Measurements from ENCODE around the gene GLT8D1. TPM values are rescaled to one million over a fixed set of nuclear protein-coding genes. Genes with fewer than 3 reads are reported as not detected.

Gene GLT8D1
- total RNA-seq, 2 donors from 2014 or later, result 28.4 to 35.0 TPM

- H3K9me3 Mint-ChIP-seq, result peaks cover 0 to 9% of the 10 kb centered on the region in 2 donors
These were observed 15.6 kb upstream of the GLT8D1 start for GRCh38 chr3:52721002-52721729.

GRCh38 chr3:52719618-52720017 is 14.0 kb upstream of the GLT8D1 start:
- Mint-ChIP-seq H3K9me3 (peaks cover 0 to 9% of the 10 kb centered on the region in 2 donors), H3K36me3 (peaks cover 0 to 23% of the 10 kb centered on the region in 2 donors), H3K27ac (peak overlapping the region; percentile 62 to 71)
- no peak for DNase-seq (ENCODE audit: low spot score in 2 of 2)
- no peak for ATAC-seq

More at GRCh38 chr3:52721002-52721729, 15.6 kb upstream of the GLT8D1 start:
- peaks cover 0 to 23% of the 10 kb centered on the region in 2 donors for H3K36me3 Mint-ChIP-seq
- ATAC-seq (peak; percentile 63 to 70), DNase-seq (ENCODE audit: low spot score in 2 of 2) (no peak)
- H3K27ac Mint-ChIP-seq, result peak overlapping the region; percentile 27 to 71

- no peak overlapping the region for H3K27ac Mint-ChIP-seq
- DNase-seq (ENCODE audit: low spot score in 2 of 2) (no peak), ATAC-seq (no peak)
- peaks cover 0 to 22% of the 10 kb centered on the region in 2 donors for H3K36me3 Mint-ChIP-seq
- peaks cover 0 to 4% of the 10 kb centered on the region in 2 donors for H3K9me3 Mint-ChIP-seq
These were observed 10.2 kb upstream of the GLT8D1 start for GRCh38 chr3:52715714-52716305.

- Mint-ChIP-seq H3K36me3 (peaks cover 0 to 10% of the 10 kb centered on the region in 2 donors), H3K27ac (no peak overlapping the region), H3K9me3 (peaks cover 0 to 2% of the 10 kb centered on the region in 2 donors)
- ATAC-seq (no peak), DNase-seq (ENCODE audit: low spot score in 2 of 2) (no peak)
These were observed 9.0 kb upstream of the GLT8D1 start for GRCh38 chr3:52714335-52715302.

- ATAC-seq (no peak), DNase-seq (ENCODE audit: low spot score in 2 of 2) (no peak)
- Mint-ChIP-seq H3K36me3 (peaks cover 3 to 11% of the 10 kb centered on the region in 2 donors), H3K9me3 (no peaks in the 10 kb centered on the region), H3K27ac (peak overlapping the region in 1 of 2 donors; percentile 75)
These were observed 7.0 kb upstream of the GLT8D1 start for GRCh38 chr3:52712291-52713212.

GRCh38 chr3:52710512-52710911 is 4.9 kb upstream of the GLT8D1 start:
- no peak for ATAC-seq
- peaks cover 11 to 22% of the 10 kb centered on the region in 2 donors for H3K36me3 Mint-ChIP-seq
- H3K27ac Mint-ChIP-seq, result peak overlapping the region; percentile 60 to 80

GRCh38 chr3:52707585-52707984 is 2.0 kb upstream of the GLT8D1 start:
- peak overlapping the region; percentile 91 to 95 for H3K27ac Mint-ChIP-seq
- H3K9me3 Mint-ChIP-seq, result no peaks in the 10 kb centered on the region
- H3K36me3 Mint-ChIP-seq, result peaks cover 19 to 33% of the 10 kb centered on the region in 2 donors
- ATAC-seq, result no peak
- no peak for DNase-seq (ENCODE audit: low spot score in 2 of 2)

More at GRCh38 chr3:52710512-52710911, 4.9 kb upstream of the GLT8D1 start:
- DNase-seq (ENCODE audit: low spot score in 2 of 2), result no peak
- no peaks in the 10 kb centered on the region for H3K9me3 Mint-ChIP-seq

GRCh38 chr3:52705438-52705687 is 228 bp downstream of the GLT8D1 start:
- peaks cover 19 to 33% of the 10 kb centered on the region in 2 donors for H3K36me3 Mint-ChIP-seq
- H3K27ac Mint-ChIP-seq, result peak overlapping the region; percentile 95 to 98
- DNase-seq (ENCODE audit: low spot score in 2 of 2) (no peak), ATAC-seq (no peak)
- no peaks in the 10 kb centered on the region for H3K9me3 Mint-ChIP-seq

GRCh38 chr3:52704611-52705437 is 767 bp downstream of the GLT8D1 start:
- peaks cover 19 to 33% of the 10 kb centered on the region in 2 donors for H3K36me3 Mint-ChIP-seq

GRCh38 chr3:52703341-52703740 is 2.2 kb downstream of the GLT8D1 start:
- Mint-ChIP-seq H3K27ac (no peak overlapping the region), H3K9me3 (no peaks in the 10 kb centered on the region), H3K36me3 (peaks cover 19 to 27% of the 10 kb centered on the region in 2 donors)
- DNase-seq (ENCODE audit: low spot score in 2 of 2), result no peak
- ATAC-seq, result no peak

More at GRCh38 chr3:52704611-52705437, 767 bp downstream of the GLT8D1 start:
- Mint-ChIP-seq H3K9me3 (no peaks in the 10 kb centered on the region), H3K27ac (peak overlapping the region; percentile 95 to 98)
- ATAC-seq (peak; percentile 4 to 30), DNase-seq (ENCODE audit: low spot score in 2 of 2) (peak; percentile 12 to 61)

GRCh38 chr3:52697632-52697965 is 8.0 kb downstream of the GLT8D1 start:
- Mint-ChIP-seq H3K27ac (peak overlapping the region in 1 of 2 donors; percentile 54), H3K9me3 (no peaks in the 10 kb centered on the region), H3K36me3 (peaks cover 22 to 39% of the 10 kb centered on the region in 2 donors)
- DNase-seq (ENCODE audit: low spot score in 2 of 2), result no peak
- no peak for ATAC-seq

GRCh38 chr3:52696830-52697631 is 8.6 kb downstream of the GLT8D1 start:
- no peaks in the 10 kb centered on the region for H3K9me3 Mint-ChIP-seq
- H3K27ac Mint-ChIP-seq, result peak overlapping the region; percentile 14 to 54
- no peak for ATAC-seq
- peaks cover 22 to 40% of the 10 kb centered on the region in 2 donors for H3K36me3 Mint-ChIP-seq
- DNase-seq (ENCODE audit: low spot score in 2 of 2), result no peak

- Mint-ChIP-seq H3K36me3 (peaks cover 22 to 40% of the 10 kb centered on the region in 2 donors), H3K9me3 (no peaks in the 10 kb centered on the region), H3K27ac (peak overlapping the region in 1 of 2 donors; percentile 60)
- no peak for DNase-seq (ENCODE audit: low spot score in 2 of 2)
- no peak for ATAC-seq
These were observed 9.6 kb downstream of the GLT8D1 start for GRCh38 chr3:52695798-52696671.

Data from activated naive CD4-positive, alpha-beta T cell treated with anti-CD3 and anti-CD28 coated beads, Interleukin-2, amount 50 U/mL, for 72 hours (primary cell).